GM19193 (cell line): ENCODE data around the gene SIGMAR1.

ENCODE experiments used
- POLR2A ChIP-seq: IDR thresholded peaks from 4 replicates; pipeline ENCODE4 v1.6.1; 2011; ENCODE audit not compliant: insufficient read depth, insufficient read length; ENCODE audit errors: extremely low read depth

SIGMAR1 gene

GRCh38 chr9:34606905-34607304, 30.7 kb downstream of the SIGMAR1 start:
- no peak for TF ChIP-seq POLR2A

DNA sequence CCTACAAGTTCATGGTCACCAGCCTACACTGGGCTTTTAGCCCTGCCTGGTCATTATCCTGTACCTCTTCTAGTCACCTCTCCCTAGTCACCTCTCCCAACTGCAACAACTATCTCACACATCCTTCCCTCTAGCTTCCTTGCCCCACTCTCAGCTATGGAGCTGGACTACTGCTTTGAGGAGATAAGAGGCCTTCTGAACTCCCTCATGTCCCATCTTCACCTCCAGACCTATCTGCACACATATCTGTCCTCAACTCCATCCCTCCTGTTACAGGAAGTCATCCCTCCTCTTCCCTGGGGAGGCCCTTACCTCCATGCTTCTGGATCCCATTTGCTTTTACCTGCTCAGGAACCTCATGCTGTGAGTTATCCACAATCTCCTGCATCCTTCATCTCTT, 31.4 kb downstream of the SIGMAR1 start:
- TF ChIP-seq POLR2A, result no peak

GRCh38 chr9:34603610-34604231, 33.9 kb downstream of the SIGMAR1 start:
- no peak for TF ChIP-seq POLR2A

DNA sequence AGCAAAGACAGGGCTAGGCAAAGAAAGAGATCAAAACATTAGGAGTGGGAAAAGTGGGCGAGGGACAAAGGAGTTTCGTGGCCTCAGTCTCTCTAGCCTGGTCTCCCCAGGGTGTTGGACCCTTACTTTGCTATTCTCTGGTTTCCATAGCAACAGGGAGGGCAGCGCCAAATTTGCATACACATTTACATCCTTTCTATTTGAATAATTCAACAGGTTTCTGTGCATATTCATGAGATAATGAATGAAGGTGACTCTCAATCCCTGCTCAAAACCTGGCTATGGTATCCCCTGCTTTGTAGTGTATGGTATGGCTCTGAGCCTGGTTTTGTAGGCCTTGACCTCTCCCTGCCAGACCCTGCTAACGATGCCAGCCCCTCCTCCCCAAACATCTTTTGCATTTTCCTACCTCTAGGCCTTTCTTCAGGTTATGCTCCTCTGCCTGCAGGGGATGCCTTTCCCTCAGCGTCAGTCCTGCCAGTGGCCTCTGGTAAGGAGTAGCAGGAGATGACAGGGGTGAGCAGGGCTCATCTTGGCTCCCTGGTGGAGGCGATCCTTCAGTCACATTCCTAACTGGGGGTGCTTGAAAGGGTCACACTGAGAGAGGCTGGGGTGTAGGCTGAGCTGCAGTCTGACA, 35.5 kb downstream of the SIGMAR1 start:
- no peak for TF ChIP-seq POLR2A

- no peak for TF ChIP-seq POLR2A
These were observed 36.7 kb downstream of the SIGMAR1 start for GRCh38 chr9:34600908-34601307.

DNA sequence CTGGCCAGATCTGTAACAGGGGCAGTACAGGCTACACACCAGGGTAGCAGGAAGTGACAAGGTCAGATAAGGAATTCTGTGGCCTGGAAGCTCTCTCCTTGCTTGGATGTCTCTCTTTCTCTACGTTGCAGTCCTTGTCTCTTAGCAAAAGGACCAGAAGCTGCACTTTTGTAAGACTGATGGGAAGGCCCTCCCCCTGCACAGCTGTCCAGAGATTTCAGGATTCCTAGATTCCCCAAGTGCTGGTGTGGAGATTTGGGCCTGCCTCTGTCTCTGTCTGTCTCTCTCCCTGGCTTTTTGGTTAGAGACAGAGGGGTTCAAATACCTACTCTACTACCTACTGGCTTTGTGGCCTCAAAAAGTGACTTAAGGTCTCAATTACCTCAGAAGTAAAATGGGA, 38.0 kb downstream of the SIGMAR1 start:
- no peak for TF ChIP-seq POLR2A

DNA sequence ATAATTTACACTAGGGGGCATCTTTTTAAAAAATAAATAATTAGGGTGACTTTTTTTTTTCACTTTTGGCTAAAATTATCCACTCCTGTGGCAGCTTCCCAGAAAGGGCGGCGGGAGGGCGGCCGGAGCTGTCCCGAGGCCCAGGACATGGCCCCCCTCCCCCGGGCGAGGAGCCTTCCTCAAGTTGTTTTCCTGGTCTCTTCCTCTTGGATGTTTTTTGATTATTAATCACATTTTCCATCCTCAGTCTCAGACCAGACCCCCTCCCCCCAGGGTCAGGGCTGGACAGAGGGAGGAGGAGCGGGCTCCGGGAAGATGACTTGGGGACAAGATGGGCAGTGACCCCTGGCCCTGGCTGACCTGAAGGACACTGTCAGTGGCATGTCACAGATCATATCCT, 43.4 kb downstream of the SIGMAR1 start:
- TF ChIP-seq POLR2A, result no peak

GRCh38 chr9:34592895-34593601, 44.5 kb downstream of the SIGMAR1 start:
- TF ChIP-seq POLR2A, result no peak

- TF ChIP-seq POLR2A, result no peak
These were observed 45.4 kb downstream of the SIGMAR1 start for GRCh38 chr9:34591917-34592866.

DNA sequence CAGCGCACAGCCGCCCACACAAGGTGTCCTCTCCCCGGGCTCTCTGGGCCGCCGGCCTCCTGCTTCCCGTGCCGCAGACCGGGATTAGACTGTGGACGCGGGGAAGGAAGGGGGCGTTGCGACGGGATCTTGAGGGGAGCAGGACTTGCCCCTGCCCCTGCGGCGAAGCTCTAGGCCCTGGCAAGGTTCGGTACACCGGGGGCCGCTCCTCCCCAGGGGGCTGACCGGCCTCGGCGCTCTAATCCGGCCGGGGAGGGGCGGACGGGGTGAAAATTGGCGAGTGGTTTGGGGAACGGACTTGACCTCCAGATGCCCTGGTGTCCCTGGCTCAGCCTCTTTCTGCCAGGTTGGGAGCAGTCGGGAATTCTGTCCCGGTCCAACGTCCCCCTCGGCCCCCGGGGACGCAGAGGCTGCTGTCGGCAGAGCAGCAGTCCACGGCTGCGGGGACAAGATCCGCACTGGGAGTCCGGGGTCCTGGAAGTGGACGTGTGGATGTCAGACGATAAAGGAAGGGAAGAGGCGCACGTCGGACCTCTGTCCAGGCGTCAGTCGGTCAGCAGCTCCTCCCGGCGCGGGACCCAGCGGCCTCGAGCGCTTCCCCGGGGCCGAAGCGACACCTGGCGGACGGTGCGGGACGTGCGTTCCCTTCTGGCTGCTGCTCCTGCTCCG, 46.2 kb downstream of the SIGMAR1 start:
- no peak for TF ChIP-seq POLR2A

DNA sequence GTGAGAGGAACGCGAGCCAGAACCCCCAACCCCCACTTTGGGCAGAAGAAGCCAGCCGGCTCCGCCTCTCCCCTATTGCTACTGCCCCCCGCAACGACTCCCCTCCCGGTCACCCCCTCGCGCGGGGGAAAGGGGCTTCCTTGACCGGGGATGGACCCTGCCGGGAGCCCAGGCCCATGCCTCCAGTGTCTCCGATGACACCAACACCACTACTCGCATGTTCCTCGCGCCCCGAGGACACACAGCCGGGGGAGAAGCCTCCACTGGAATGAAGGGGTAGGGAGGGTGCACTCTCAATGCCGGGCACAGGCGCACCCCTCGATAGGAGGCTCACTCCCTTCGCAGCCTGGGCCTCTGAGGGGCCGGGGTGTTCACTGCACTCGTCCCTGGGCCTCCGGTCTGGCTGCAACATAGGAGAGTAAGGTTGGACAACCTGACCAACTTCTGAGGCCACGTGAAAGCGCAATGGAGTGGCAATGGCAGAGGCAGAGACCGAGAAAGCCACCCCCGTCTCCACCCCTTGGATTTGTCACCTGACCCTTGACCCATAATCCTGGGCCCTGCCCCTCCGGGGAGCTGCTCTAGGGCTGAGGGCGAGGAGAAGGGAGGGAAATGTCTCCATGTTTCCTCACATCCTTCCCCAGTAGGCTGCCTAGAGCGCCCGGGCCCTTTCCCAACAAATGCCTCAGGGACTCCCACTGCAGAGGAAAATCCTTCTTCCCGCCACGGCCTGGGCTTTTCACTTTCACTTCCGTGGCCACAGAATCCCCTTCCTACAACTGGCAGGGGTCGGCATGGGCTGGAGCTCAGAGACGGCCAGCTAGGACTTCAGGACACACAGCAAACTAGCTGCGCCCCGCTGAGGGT, 47.0 kb downstream of the SIGMAR1 start:
- TF ChIP-seq POLR2A, result no peak

- TF ChIP-seq POLR2A, result no peak
These were observed 47.8 kb downstream of the SIGMAR1 start, which contains the start of gene CNTFR for GRCh38 chr9:34589636-34590380. Gene CNTFR (minus strand): TSS chr9:34589724. CDS start chr9:34568981, 20,743 bp downstream.
